K562 (cell line): Measurements from ENCODE around the gene C6orf89. TPM values are rescaled to one million over a fixed set of nuclear protein-coding genes. Genes with fewer than 3 reads are reported as not detected.

Experiments used
- ASH1L ChIP-seq: fragments of 450-650 bp; IDR thresholded peaks from 2 replicates; pipeline ENCODE4 v1.6.1; 2018; ENCODE audit warnings: borderline replicate concordance, mild to moderate bottlenecking, low read depth; ENCODE audit not compliant: partially characterized antibody
- BHLHE40 ChIP-seq: IDR thresholded peaks from 2 replicates; pipeline ENCODE4 v1.6.1; 2011; ENCODE audit warnings: low read length, improper control_type of control experiment
- ELK3 ChIP-seq: fragments of 450-650 bp; formaldehyde crosslinking; IDR thresholded peaks from 2 replicates; pipeline ENCODE4 v1.4.0; 2020; ENCODE audit warnings: mild to moderate bottlenecking
- FOS ChIP-seq: IDR thresholded peaks from 3 replicates; pipeline ENCODE4 v1.6.1; 2011; ENCODE audit not compliant: insufficient read length; ENCODE audit errors: extremely low read depth
- MIER1 ChIP-seq: fragments of 450-650 bp; IDR thresholded peaks from 2 replicates; pipeline ENCODE4 v1.6.1; 2016; ENCODE audit warnings: antibody characterized with exemption, mild to moderate bottlenecking, low read depth
- NFRKB ChIP-seq: fragments of 450-650 bp; IDR thresholded peaks from 2 replicates; pipeline ENCODE4 v1.6.1; 2016; ENCODE audit warnings: low read depth
- POLR2B ChIP-seq: fragments of 450-650 bp; IDR thresholded peaks from 2 replicates; pipeline ENCODE4 v1.6.1; 2018; ENCODE audit warnings: low read depth; ENCODE audit not compliant: partially characterized antibody
- RBM25 ChIP-seq: fragments of 200-400 bp; formaldehyde crosslinking; IDR thresholded peaks from 2 replicates; pipeline ENCODE4 v1.6.1; 2018; ENCODE audit warnings: low read length, low read depth, moderate library complexity; ENCODE audit not compliant: severe bottlenecking
- RBM39 ChIP-seq: fragments of 200-400 bp; formaldehyde crosslinking; optimal IDR thresholded peaks from 2 replicates; pipeline ENCODE3; 2018; ENCODE audit warnings: low read depth, low read length
- SIN3A ChIP-seq, 2 experiments: fragments of 150-350 bp in 1 of 2; IDR thresholded peaks; 2 replicates each; pipeline ENCODE4 v1.6.1; 2011 to 2016; ENCODE audit warnings: borderline replicate concordance in 2 of 2, low read depth in 2 of 2, low read length in 2 of 2, mild to moderate bottlenecking in 2 of 2, moderate library complexity in 2 of 2; ENCODE audit not compliant: control insufficient read depth in 1 of 2
- SMAD3 ChIP-seq: fragments of 450-650 bp; formaldehyde crosslinking; conservative IDR thresholded peaks from 2 replicates; pipeline ENCODE4 v1.4.0; 2020; ENCODE audit warnings: mild to moderate bottlenecking
- SMARCB1 ChIP-seq: IDR thresholded peaks from 2 replicates; pipeline ENCODE4 v1.6.1; 2011; ENCODE audit warnings: improper control_type of control experiment, low read depth; ENCODE audit not compliant: insufficient read length
- SRF ChIP-seq, 2 experiments: fragments of 250-450, 450-650 bp in 1 of 2; sonication (Bioruptor Pico) in 1 of 2; sonication (generic) in 1 of 2; formaldehyde crosslinking; IDR thresholded peaks; 2 replicates each; pipeline versions ENCODE4 v1.5.0 to v1.5.1; 2020 to 2022; ENCODE audit warnings: mild to moderate bottlenecking in 1 of 2, missing genetic modification reagents in 1 of 2
- SRSF1 ChIP-seq: fragments of 200-400 bp; formaldehyde crosslinking; IDR thresholded peaks from 2 replicates; pipeline ENCODE4 v1.6.1; 2017; ENCODE audit warnings: mild to moderate bottlenecking, low read depth, low read length, moderate library complexity
- XRCC3 ChIP-seq: fragments of 450-650 bp; IDR thresholded peaks from 2 replicates; pipeline ENCODE4 v1.6.1; 2017; ENCODE audit warnings: mild to moderate bottlenecking, moderate library complexity
- ZBTB9 ChIP-seq: fragments of 450-650 bp; formaldehyde crosslinking; IDR thresholded peaks from 2 replicates; pipeline ENCODE4 v1.4.0; 2020; ENCODE audit warnings: mild to moderate bottlenecking, moderate library complexity
- ZNF184 ChIP-seq: sonication (generic); formaldehyde crosslinking; IDR thresholded peaks from 2 replicates; pipeline ENCODE4 v1.5.0; 2020; ENCODE audit warnings: missing genetic modification reagents
- ZNF24 ChIP-seq: fragments of 450-650 bp; IDR thresholded peaks from 2 replicates; pipeline ENCODE4 v1.6.1; 2016
- ZNF384 ChIP-seq: IDR thresholded peaks from 2 replicates; pipeline ENCODE4 v1.6.1; 2012; ENCODE audit warnings: low read depth, low read length, improper control_type of control experiment
- ZNF740 ChIP-seq, 3 experiments: fragments of 200-800 bp in 1 of 3; sonication (Bioruptor generic) in 1 of 3; sonication (generic) in 1 of 3; formaldehyde crosslinking in 1 of 3; IDR thresholded peaks; 2 replicates each; pipeline versions ENCODE4 v1.6.1 to v1.8.0; 2016 to 2022; ENCODE audit warnings: mild to moderate bottlenecking in 2 of 3, missing compliant biosample characterization in 2 of 3, missing genetic modification characterization in 2 of 3, missing genetic modification reagents in 1 of 3
- ZNF778 ChIP-seq: fragments of 450-650 bp; formaldehyde crosslinking; IDR thresholded peaks from 2 replicates; pipeline ENCODE4 v1.4.0; 2020; ENCODE audit warnings: mild to moderate bottlenecking, moderate library complexity
- polyA plus RNA-seq, 8 experiments: library from polyadenylated mRNA; depleted of rRNA in 4 of 8; stranded (reverse) in 5 of 8; unstranded in 3 of 8; fragments of >200 nt; fragmentation: Nextera tagmentation in 2 of 8; fragmentation: Illumina TruSeq in 1 of 8; extraction: Ambion mirVana in 2 of 8; extraction: Trizol in 1 of 8; gene quantifications; 2 replicates each; pipeline versions ENCODE4 v1.2.1 to v1.2.3, GENCODE V29; 2011 to 2014; ENCODE audit warnings: inconsistent platforms in 1 of 8, missing spikeins in 1 of 8
- total RNA-seq, 7 experiments: library from RNA; depleted of rRNA in 6 of 7; stranded (reverse); fragments of >200 nt in 6 of 7; fragmentation: Illumina TruSeq in 2 of 7; extraction: Trizol in 2 of 7; gene quantifications; 2 replicates each; pipeline versions ENCODE4 v1.2.1 to v1.2.3, GENCODE V29; 2011 to 2021; ENCODE audit warnings: low replicate concordance in 1 of 7
- TF ChIP-seq, protein P1 (sequence below): IDR thresholded peaks from 2 replicates; pipeline ENCODE4 v1.6.1; 2011; ENCODE audit not compliant: insufficient read length; ENCODE audit errors: extremely low read depth
- TF ChIP-seq, protein P2 (sequence below): fragments of 450-650 bp; formaldehyde crosslinking; IDR thresholded peaks from 2 replicates; pipeline ENCODE4 v1.4.0; 2020; ENCODE audit warnings: mild to moderate bottlenecking, moderate library complexity

C6orf89 gene
- total and polyA plus RNA-seq, 9 of the 15 experiments (the other 6 are each of a cell fraction or from before 2014, with no cell fraction given) = 35.2 to 111 (median 58.5) TPM

DNA sequence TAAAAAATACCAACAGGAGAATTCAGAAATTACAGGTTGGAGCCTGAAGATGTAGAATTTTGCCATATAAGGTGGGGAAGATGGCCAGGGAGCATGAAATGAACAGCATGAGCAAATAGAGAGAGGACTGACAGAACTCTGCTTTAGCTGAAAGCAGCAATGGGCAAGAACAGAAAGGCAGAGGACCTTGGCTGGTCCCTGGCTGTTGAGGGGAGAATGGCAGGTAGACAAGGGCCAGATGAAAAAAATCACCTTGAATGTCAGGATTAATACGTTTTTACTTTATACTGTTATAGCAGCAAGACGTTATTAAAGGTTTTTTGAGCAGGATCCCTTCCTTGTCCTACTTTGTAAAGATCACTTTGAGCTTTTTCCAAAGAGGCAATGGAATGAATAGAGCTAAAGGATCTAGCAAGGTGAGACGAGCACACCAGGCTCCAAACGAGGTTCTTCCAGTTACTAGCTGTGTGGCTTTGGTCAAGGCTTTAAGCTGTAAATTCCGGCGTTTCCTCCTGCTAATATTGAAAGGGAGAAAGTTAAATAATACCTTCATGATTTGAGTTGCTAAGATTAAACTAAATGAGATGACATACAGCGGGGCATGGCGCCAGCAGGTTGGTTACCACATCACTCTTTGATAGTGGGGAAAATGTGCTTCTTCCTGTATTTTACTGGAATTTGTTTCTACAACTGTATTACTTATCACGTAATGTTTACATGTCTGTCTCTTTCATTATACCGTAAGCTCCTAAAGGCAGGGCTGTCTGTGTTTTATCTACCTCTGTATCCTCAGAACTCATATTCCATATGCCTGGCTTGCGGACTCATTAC lies 11.9 kb upstream of the C6orf89 start (continued):
- TF ChIP-seq, protein P1, sequence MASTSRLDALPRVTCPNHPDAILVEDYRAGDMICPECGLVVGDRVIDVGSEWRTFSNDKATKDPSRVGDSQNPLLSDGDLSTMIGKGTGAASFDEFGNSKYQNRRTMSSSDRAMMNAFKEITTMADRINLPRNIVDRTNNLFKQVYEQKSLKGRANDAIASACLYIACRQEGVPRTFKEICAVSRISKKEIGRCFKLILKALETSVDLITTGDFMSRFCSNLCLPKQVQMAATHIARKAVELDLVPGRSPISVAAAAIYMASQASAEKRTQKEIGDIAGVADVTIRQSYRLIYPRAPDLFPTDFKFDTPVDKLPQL = no peak
- no peak for TF ChIP-seq XRCC3
- no peak for TF ChIP-seq SRSF1
- peak; percentile 28 for TF ChIP-seq RBM39
- no peak for TF ChIP-seq SMARCB1
- TF ChIP-seq ELK3 (CRISPR knock-in tag) = no peak
- TF ChIP-seq BHLHE40 = no peak
- no peak for TF ChIP-seq FOS
- TF ChIP-seq POLR2B = no peak
- TF ChIP-seq ZNF384 = no peak
- no peak for TF ChIP-seq ZBTB9 (CRISPR knock-in tag)
- peak in 1 of 2 experiments; percentile 45; a peak in 1 of 4 replicates for TF ChIP-seq SRF (CRISPR knock-in tag; IDR thresholded peaks at IDR 0.05)
- TF ChIP-seq ASH1L = no peak
- no peak for TF ChIP-seq ZNF184 (CRISPR knock-in tag)
- no peak for TF ChIP-seq ZNF778 (CRISPR knock-in tag)
- TF ChIP-seq RBM25 = no peak
- no peak for TF ChIP-seq NFRKB
- no peak for TF ChIP-seq SMAD3 (CRISPR knock-in tag)
- TF ChIP-seq MIER1 = no peak
- TF ChIP-seq ZNF24 = no peak
- no peak for TF ChIP-seq ZNF740 (CRISPR knock-in tag; IDR thresholded peaks at IDR 0.05)
- no peak for TF ChIP-seq ZNF740 (tag; IDR thresholded peaks at IDR 0.05)
- TF ChIP-seq, protein P2, sequence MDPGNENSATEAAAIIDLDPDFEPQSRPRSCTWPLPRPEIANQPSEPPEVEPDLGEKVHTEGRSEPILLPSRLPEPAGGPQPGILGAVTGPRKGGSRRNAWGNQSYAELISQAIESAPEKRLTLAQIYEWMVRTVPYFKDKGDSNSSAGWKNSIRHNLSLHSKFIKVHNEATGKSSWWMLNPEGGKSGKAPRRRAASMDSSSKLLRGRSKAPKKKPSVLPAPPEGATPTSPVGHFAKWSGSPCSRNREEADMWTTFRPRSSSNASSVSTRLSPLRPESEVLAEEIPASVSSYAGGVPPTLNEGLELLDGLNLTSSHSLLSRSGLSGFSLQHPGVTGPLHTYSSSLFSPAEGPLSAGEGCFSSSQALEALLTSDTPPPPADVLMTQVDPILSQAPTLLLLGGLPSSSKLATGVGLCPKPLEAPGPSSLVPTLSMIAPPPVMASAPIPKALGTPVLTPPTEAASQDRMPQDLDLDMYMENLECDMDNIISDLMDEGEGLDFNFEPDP = no peak
- no peak for TF ChIP-seq SIN3A (IDR thresholded peaks at IDR 0.05; ENCODE audit: borderline replicate concordance in 2 of 2, control insufficient read depth in 1 of 2, low read depth in 2 of 2, low read length in 2 of 2)
